ENCODE measurements around the gene TBC1D17. TPM values are rescaled to one million over a fixed set of nuclear protein-coding genes. Genes with fewer than 3 reads are reported as not detected.

The TBC1D17 gene
- total and polyA plus RNA-seq, 2 of the 13 experiments (the other 11 are each of a cell fraction or from before 2014, with no cell fraction given), result 9.7 to 16.9 TPM

DNA sequence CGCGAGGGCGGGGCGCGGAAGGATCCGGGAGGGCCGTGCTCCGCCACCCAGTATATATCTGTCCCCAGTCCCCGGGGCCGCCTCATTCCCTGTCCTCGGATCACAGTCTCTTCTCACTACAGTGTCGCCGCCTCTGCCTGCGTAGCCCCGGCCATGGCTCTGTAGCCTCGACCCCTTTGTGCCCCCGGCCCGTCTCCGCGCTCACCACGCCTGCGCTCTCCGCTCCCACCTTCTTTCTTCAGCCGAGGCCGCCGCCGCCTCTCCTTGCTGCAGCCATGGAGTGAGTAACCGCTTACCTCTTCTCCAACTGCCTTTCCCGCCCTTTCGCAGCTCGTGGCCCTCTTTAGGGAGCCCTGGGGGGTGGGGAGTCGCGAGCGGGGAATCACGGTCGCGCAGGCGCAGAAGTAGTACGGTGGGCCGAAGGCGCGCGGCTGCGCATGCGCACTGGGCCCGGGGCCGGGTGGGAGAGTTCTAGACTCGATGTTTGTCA, 51.7 kb downstream of the TBC1D17 start, which contains the start of the genes ATF5 and NUP62 (continued):
- TF ChIP-seq ZNF431 (CRISPR knock-in tag; IDR thresholded peaks at IDR 0.05; ENCODE audit: borderline replicate concordance, low read depth), result no peak
- peak; percentile 54; the same call in 1 of the 2 replicates for TF ChIP-seq ZBTB7A (CRISPR knock-in tag; IDR thresholded peaks at IDR 0.05)
- TF ChIP-seq, protein P1, sequence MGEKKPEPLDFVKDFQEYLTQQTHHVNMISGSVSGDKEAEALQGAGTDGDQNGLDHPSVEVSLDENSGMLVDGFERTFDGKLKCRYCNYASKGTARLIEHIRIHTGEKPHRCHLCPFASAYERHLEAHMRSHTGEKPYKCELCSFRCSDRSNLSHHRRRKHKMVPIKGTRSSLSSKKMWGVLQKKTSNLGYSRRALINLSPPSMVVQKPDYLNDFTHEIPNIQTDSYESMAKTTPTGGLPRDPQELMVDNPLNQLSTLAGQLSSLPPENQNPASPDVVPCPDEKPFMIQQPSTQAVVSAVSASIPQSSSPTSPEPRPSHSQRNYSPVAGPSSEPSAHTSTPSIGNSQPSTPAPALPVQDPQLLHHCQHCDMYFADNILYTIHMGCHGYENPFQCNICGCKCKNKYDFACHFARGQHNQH (CRISPR knock-in tag; IDR thresholded peaks at IDR 0.05), result peak; percentile 77; the same call in 1 of the 2 replicates
- TF ChIP-seq, protein P2, sequence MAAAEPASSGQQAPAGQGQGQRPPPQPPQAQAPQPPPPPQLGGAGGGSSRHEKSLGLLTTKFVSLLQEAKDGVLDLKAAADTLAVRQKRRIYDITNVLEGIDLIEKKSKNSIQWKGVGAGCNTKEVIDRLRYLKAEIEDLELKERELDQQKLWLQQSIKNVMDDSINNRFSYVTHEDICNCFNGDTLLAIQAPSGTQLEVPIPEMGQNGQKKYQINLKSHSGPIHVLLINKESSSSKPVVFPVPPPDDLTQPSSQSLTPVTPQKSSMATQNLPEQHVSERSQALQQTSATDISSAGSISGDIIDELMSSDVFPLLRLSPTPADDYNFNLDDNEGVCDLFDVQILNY (CRISPR knock-in tag; conservative IDR thresholded peaks at IDR 0.05), result no peak; the same call in 1 of the 2 replicates
- no peak for TF ChIP-seq ZNF644 (CRISPR knock-in tag; IDR thresholded peaks at IDR 0.05; ENCODE audit: low read depth)
- peak; percentile 77; the same call in 1 of the 2 replicates for TF ChIP-seq NRL (CRISPR knock-in tag; IDR thresholded peaks at IDR 0.05; ENCODE audit: borderline replicate concordance)
- peak; percentile 67; the same call in 1 of the 2 replicates for TF ChIP-seq BRD4 (CRISPR knock-in tag; IDR thresholded peaks at IDR 0.05)
- no peak for TF ChIP-seq ZNF549 (CRISPR knock-in tag; IDR thresholded peaks at IDR 0.05)
- no peak for TF ChIP-seq ATF7 (IDR thresholded peaks at IDR 0.05)
- no peak for TF ChIP-seq ATF7 (CRISPR knock-in tag; IDR thresholded peaks at IDR 0.05)
- no peak; the same call in 1 of the 2 replicates for TF ChIP-seq KDM3A (CRISPR knock-in tag; IDR thresholded peaks at IDR 0.05; ENCODE audit: low read depth)
- TF ChIP-seq, protein P3, sequence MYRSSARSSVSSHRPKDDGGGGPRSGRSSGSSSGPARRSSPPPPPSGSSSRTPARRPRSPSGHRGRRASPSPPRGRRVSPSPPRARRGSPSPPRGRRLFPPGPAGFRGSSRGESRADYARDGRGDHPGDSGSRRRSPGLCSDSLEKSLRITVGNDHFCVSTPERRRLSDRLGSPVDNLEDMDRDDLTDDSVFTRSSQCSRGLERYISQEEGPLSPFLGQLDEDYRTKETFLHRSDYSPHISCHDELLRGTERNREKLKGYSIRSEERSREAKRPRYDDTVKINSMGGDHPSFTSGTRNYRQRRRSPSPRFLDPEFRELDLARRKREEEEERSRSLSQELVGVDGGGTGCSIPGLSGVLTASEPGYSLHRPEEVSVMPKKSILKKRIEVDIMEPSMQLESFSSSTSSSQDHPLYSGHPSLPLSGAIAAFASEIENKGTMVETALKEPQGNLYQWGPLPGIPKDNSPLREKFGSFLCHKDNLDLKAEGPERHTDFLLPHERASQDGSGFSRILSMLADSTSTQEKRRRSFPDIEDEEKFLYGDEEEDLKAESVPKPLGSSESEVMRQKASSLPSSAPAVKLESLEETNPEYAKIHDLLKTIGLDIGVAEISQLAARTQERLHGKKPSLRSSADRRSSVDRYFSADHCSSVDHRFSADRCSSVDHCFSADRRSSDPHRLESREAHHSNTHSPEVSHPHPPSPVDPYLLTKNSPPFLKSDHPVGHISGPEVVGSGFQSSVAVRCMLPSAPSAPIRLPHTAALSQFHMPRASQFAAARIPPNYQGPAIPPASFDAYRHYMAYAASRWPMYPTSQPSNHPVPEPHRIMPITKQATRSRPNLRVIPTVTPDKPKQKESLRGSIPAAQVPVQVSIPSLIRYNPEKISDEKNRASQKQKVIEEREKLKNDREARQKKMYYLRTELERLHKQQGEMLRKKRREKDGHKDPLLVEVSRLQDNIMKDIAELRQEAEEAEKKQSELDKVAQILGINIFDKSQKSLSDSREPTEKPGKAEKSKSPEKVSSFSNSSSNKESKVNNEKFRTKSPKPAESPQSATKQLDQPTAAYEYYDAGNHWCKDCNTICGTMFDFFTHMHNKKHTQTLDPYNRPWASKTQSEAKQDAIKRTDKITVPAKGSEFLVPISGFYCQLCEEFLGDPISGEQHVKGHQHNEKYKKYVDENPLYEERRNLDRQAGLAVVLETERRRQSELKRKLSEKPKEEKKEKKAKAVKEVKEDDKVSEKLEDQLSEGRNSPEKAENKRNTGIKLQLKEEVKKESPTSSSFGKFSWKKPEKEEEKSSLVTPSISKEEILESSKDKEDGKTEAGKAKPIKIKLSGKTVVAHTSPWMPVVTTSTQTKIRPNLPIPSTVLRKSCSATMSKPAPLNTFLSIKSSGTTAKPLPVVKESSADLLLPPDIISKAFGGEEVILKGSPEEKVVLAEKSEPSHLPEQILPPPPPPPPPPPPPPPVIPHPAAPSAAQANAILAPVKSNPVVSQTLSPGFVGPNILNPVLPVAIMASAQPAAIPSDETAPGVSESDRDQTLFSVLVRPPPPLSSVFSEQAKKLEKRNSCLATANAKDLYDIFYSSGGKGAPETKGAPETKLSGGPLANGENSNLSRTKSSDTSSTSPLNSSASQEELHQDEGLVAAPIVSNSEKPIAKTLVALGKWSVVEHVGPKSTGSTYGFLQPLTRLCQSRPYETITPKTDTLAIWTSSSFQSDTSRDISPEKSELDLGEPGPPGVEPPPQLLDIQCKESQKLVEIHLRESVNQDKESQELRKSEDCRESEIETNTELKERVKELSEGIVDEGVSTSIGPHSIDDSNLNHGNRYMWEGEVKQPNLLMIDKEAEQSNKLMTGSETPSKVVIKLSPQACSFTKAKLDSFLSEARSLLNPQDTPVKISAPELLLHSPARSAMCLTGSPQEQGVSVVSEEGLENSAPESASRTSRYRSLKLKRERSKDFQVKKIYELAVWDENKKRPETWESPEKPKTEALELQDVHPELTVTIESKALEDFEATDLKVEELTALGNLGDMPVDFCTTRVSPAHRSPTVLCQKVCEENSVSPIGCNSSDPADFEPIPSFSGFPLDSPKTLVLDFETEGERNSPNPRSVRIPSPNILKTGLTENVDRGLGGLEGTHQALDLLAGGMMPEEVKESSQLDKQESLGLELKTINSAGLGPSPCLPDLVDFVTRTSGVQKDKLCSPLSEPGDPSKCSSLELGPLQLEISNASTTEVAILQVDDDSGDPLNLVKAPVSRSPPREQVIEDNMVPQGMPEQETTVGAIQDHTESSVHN (CRISPR knock-in tag; IDR thresholded peaks at IDR 0.05), result peak; percentile 87; the same call in 1 of the 2 replicates
- TF ChIP-seq KAT7 (CRISPR knock-in tag; IDR thresholded peaks at IDR 0.05; ENCODE audit: borderline replicate concordance), result peak; percentile 93; the same call in 1 of the 2 replicates
- no peak; the same call in 1 of the 2 replicates for TF ChIP-seq ZNF543 (CRISPR knock-in tag; IDR thresholded peaks at IDR 0.05)
- peak; percentile 92 for TF ChIP-seq ZNF552 (CRISPR knock-in tag; IDR thresholded peaks at IDR 0.05; ENCODE audit: borderline replicate concordance)
- 0 out of 2 replicates have a peak, but pooled peaks have one; percentile 59 for TF ChIP-seq ISX (CRISPR knock-in tag; conservative IDR thresholded peaks at IDR 0.05)
- peak; percentile 71; the same call in 1 of the 2 replicates for TF ChIP-seq SAFB2 (CRISPR knock-in tag; IDR thresholded peaks at IDR 0.05; ENCODE audit: borderline replicate concordance, low read depth)
- peak; percentile 98 for TF ChIP-seq TMF1 (CRISPR knock-in tag; IDR thresholded peaks at IDR 0.05; ENCODE audit: low read depth)
